ENCODE results near the gene SNAP23.

Gene SNAP23

DNA sequence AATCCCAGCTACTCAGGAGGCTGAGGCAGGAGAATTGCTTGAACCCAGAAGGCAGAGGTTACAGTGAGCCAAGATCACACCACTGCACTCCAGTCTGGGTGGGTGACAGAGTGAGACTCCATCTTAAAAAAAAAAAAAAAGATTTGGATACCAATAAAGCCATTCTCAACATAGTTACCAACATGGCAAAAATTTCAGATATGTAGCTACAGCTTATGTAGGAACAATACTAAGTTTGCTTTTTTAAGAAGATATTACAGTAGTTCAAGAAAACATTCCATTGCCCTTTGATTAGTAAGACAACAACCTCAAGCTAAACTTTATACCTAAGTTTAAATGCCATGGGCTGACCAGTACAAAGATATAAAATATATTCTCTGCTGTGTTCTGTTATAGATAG is 38.9 kb upstream of the SNAP23 start:
- no peaks in the 10 kb centered on the region for H3K4me1 ChIP-seq (ENCODE audit: insufficient read depth, low read length)

DNA sequence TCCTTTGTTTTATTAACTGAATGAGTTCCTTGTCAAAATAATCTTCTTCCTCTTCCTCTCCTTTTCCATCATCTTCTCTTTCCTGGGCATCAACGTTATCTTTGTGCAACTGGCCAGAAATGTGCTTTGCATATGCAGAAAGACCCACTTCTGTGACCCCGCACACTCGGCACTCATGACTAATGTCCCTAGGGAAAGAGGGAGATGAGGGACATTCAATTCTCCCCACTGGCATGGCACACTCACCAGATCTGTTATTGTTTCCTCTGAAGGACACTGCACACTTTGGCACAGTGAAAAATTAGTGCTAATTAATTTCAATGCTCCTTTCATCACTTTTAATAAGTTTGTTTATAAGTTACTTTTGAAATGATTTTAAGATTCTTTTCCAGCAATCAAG is 38.5 kb upstream of the SNAP23 start:
- no peaks in the 10 kb centered on the region; the same call in 1 of the 2 replicates for H3K36me3 ChIP-seq (ENCODE audit: insufficient read depth, low read length)
- DNase-seq, result no peak
- H3K4me2 ChIP-seq (ENCODE audit: insufficient read depth, low read length), result no peak overlapping the region
- no peaks in the 10 kb centered on the region for H4K20me1 ChIP-seq (ENCODE audit: insufficient read depth, low read length)
- H3K4me3 ChIP-seq (ENCODE audit: low read depth in 1 of 2, low read length in 2 of 2), result no peak overlapping the region
- no peak overlapping the region for H3K9ac ChIP-seq (ENCODE audit: low read depth, low read length)
- ATAC-seq (ENCODE audit: insufficient read depth, low read depth), result no peak
- TF ChIP-seq, protein P1, sequence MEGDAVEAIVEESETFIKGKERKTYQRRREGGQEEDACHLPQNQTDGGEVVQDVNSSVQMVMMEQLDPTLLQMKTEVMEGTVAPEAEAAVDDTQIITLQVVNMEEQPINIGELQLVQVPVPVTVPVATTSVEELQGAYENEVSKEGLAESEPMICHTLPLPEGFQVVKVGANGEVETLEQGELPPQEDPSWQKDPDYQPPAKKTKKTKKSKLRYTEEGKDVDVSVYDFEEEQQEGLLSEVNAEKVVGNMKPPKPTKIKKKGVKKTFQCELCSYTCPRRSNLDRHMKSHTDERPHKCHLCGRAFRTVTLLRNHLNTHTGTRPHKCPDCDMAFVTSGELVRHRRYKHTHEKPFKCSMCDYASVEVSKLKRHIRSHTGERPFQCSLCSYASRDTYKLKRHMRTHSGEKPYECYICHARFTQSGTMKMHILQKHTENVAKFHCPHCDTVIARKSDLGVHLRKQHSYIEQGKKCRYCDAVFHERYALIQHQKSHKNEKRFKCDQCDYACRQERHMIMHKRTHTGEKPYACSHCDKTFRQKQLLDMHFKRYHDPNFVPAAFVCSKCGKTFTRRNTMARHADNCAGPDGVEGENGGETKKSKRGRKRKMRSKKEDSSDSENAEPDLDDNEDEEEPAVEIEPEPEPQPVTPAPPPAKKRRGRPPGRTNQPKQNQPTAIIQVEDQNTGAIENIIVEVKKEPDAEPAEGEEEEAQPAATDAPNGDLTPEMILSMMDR (IDR thresholded peaks at IDR 0.05; ENCODE audit: borderline replicate concordance, extremely low read depth, low read length, poor library complexity, severe bottlenecking), result no peak
- H3K79me2 ChIP-seq (ENCODE audit: insufficient read depth, low read length), result no peaks in the 10 kb centered on the region
- H3K4me1 ChIP-seq (ENCODE audit: insufficient read depth, low read length), result no peaks in the 10 kb centered on the region
- H2AFZ ChIP-seq (ENCODE audit: low read depth, low read length), result no peak overlapping the region
- H3K9me3 ChIP-seq (ENCODE audit: insufficient read depth, low read length, severe bottlenecking), result no peaks in the 10 kb centered on the region
- no peaks in the 10 kb centered on the region for H3K27me3 ChIP-seq (ENCODE audit: insufficient read depth, low read length, poor library complexity)
- no peak overlapping the region for H3K27ac ChIP-seq (ENCODE audit: low read length)

More for the DNA sequence above, 38.9 kb upstream of the SNAP23 start:
- H3K27me3 ChIP-seq (ENCODE audit: insufficient read depth, low read length, poor library complexity), result no peaks in the 10 kb centered on the region
- H3K27ac ChIP-seq (ENCODE audit: low read length), result no peak overlapping the region
- ATAC-seq (ENCODE audit: insufficient read depth, low read depth), result no peak
- no peaks in the 10 kb centered on the region for H3K79me2 ChIP-seq (ENCODE audit: insufficient read depth, low read length)
- H4K20me1 ChIP-seq (ENCODE audit: insufficient read depth, low read length), result no peaks in the 10 kb centered on the region
- H3K4me3 ChIP-seq (ENCODE audit: low read depth in 1 of 2, low read length in 2 of 2), result no peak overlapping the region
- H2AFZ ChIP-seq (ENCODE audit: low read depth, low read length), result no peak overlapping the region
- DNase-seq, result no peak
- H3K36me3 ChIP-seq (ENCODE audit: insufficient read depth, low read length), result peaks cover 4% of the 10 kb centered on the region; the same call in 1 of the 2 replicates
- no peak overlapping the region for H3K4me2 ChIP-seq (ENCODE audit: insufficient read depth, low read length)
- TF ChIP-seq EZH2 (IDR thresholded peaks at IDR 0.05; ENCODE audit: borderline replicate concordance, low read depth, low read length, severe bottlenecking), result no peak
- TF ChIP-seq, protein P1 (IDR thresholded peaks at IDR 0.05; ENCODE audit: borderline replicate concordance, extremely low read depth, low read length, poor library complexity, severe bottlenecking), result no peak
- no peak overlapping the region for H3K9ac ChIP-seq (ENCODE audit: low read depth, low read length)
- H3K9me3 ChIP-seq (ENCODE audit: insufficient read depth, low read length, severe bottlenecking), result no peaks in the 10 kb centered on the region

DNA sequence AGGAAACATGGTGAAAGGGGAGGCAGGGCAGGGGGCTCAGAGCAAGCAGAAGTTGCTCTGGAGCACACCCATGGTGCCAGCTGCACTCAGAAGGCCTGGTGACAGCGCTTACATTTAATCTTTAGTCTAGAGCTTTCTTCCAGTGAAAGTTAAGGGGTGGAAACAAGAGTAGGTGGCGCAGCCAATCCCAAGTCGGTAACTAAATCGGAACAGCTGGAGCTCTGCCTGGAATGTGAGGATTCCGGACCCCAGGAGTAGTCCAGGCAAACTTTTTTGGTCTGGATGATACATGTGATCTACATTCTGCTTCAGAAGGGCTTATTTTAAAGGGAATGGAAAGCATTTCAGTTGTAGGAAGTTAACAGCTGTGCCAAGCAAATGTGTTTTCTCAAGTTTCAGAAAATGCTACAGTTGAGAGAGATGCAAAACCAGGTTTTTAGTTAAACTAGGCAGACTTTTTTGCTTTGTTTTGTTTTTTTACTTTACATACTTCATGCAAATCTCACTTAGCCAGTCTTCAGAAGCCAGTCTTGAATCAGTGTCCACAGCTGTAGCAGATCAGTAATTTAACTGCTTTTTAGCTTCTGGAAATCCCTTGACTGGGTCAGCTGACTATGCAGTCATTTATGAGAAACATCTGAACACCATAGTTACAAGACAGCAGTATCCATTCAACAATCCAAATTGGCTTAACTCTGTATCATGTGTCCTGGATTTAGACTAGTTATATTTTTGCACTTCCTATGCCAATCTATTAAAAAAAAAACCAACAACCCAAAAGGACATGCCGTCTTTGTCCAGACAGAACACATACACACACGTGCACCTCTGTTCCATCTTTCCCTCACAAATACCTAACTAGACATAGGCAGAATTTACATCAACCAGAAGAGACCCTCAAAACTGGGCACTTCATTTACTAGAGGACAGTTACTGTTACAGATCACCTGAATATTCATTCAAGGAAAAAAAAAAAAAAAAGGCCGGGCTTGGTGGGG is 37.7 kb upstream of the SNAP23 start:
- Histone ChIP-seq H3K36me3 (ENCODE audit: insufficient read depth, low read length) (no peaks in the 10 kb centered on the region; the same call in 1 of the 2 replicates), H3K27ac (ENCODE audit: low read length) (no peak overlapping the region), H3K9ac (ENCODE audit: low read depth, low read length) (no peak overlapping the region), H3K4me1 (ENCODE audit: insufficient read depth, low read length) (no peaks in the 10 kb centered on the region), H2AFZ (ENCODE audit: low read depth, low read length) (no peak overlapping the region), H3K79me2 (ENCODE audit: insufficient read depth, low read length) (no peaks in the 10 kb centered on the region), H3K9me3 (ENCODE audit: insufficient read depth, low read length, severe bottlenecking) (no peaks in the 10 kb centered on the region), H4K20me1 (ENCODE audit: insufficient read depth, low read length) (no peaks in the 10 kb centered on the region), H3K4me3 (ENCODE audit: low read depth in 1 of 2, low read length in 2 of 2) (no peak overlapping the region), H3K4me2 (ENCODE audit: insufficient read depth, low read length) (no peak overlapping the region), H3K27me3 (ENCODE audit: insufficient read depth, low read length, poor library complexity) (no peaks in the 10 kb centered on the region)
- TF ChIP-seq EZH2 (IDR thresholded peaks at IDR 0.05; ENCODE audit: borderline replicate concordance, low read depth, low read length, severe bottlenecking), result no peak
- TF ChIP-seq, protein P1 (IDR thresholded peaks at IDR 0.05; ENCODE audit: borderline replicate concordance, extremely low read depth, low read length, poor library complexity, severe bottlenecking), result no peak
- DNase-seq (no peak), ATAC-seq (ENCODE audit: insufficient read depth, low read depth) (no peak)

Measured in DND-41 (cell line).